Urinary bladder (tissue), 4 donors: Measurements from ENCODE around the gene TMEM97. TPM values are rescaled to one million over a fixed set of nuclear protein-coding genes. Genes with fewer than 3 reads are reported as not detected.
"Not testable (repeated sequence)": the region's sequence is repeated elsewhere in the genome, so short reads cannot be mapped to it uniquely, and the experiment has no call there.

Experiments
- DNase-seq: peaks from one replicate; pipeline ENCODE4 v3.0.0-alpha.2; 2015; ENCODE audit errors: extremely low spot score
- H3K27ac ChIP-seq: one replicate; pipeline ENCODE4 v1.5.1; 2013; ENCODE audit warnings: low read depth, mild to moderate bottlenecking, moderate library complexity
- H3K36me3 ChIP-seq: one replicate; pipeline ENCODE4 v1.6.1; 2013; ENCODE audit warnings: mild to moderate bottlenecking, moderate library complexity; ENCODE audit not compliant: insufficient read depth
- H3K4me1 ChIP-seq: one replicate; pipeline ENCODE4 v1.6.1; 2013; ENCODE audit warnings: mild to moderate bottlenecking, moderate library complexity; ENCODE audit not compliant: insufficient read depth
- H3K4me3 ChIP-seq: one replicate; pipeline ENCODE4 v1.5.1; 2013; ENCODE audit warnings: low read depth, low read length
- WGBS: extraction: QIAGEN DNeasy Blood & Tissue Kit; methylation state at CpG from one replicate; pipeline ENCODE4 v1.1.7; 2013; 5-methylcytosine and 5-hydroxymethylcytosine counted together
- polyA plus RNA-seq: library from polyadenylated mRNA; stranded (reverse); fragments of 200-250 nt; gene quantifications from one replicate; pipeline ENCODE4 v1.2.3, GENCODE V29; 2013
- total RNA-seq: library from RNA; depleted of rRNA; stranded (reverse); fragments of >200 nt; gene quantifications from one replicate; pipeline ENCODE4 v1.2.3, GENCODE V29; 2014
- donor health status: healthy with polysubstance abuse.
- donor health status: healthy.

The TMEM97 gene
- total RNA-seq (62.7 TPM), polyA plus RNA-seq (16.8 TPM)

DNA sequence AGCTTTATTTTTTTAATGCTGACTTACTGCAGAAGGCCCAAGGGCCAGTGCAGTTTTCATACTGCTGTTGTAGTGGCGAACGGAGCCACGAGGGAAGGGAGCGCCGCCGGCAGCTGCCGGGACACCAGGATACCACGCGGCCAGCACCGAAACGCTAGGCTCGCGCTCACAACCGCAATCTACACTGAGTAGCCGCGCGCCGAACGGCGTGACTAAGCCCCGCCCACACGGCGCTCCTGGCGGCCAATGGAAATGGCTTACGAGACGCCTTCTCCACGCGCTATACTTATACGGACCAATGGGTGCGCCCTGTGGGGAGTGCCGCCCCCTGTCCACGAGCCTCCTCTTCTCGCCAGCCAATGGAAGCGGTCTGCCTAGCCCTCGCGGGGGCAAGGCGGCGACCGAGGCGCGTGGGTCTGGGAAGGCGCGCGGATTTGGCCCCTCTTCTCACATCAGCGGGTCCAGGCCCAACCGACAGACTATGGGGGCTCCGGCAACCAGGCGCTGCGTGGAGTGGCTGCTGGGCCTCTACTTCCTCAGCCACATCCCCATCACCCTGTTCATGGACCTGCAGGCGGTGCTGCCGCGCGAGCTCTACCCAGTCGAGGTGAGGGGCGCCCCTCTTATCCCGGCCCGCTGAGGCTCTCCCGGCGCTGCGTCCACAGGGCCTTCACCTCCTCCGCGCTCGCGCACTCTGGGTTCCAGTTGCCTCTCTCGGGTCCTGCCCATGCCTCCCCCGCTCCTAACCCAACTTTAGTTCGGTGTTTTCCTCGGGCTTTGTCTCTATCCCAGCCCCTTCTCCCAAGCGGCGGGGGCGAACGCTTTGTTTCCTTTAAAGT, at the start of gene TMEM97:
TMEM97 (plus strand) TSS at position 442 of the 839 bp plus-strand sequence; CDS start at position 482, 40 bp downstream.
- DNase-seq, result peak; percentile 91
- H3K4me3 ChIP-seq, result peak within 1 kb of the TSS; percentile 38
- under 1% methylated on average over 72 of the region's 72 CpGs for WGBS

DNA sequence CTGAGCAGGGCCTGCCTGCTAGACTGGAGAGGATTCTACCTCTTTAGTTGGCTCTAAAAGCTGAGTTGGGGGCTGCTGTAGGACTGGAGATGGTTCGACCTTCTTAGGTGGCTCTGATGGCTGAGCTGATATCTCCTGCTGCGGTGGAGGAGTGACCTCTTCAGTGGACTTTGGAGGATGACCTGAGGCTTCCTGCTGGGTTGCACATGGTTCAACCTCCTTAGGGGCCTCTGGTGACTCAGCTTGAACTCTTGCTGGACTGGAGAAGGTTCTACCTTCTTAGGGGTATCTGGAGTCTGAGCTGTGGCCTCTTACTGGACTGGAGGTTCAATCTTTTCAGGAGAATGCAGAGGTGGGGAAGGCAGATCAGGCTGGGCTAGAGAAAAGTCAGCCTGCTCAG, 48.9 kb upstream of the TMEM97 start:
- Histone ChIP-seq H3K36me3 (no peaks in the 10 kb centered on the region), H3K4me3 (no peak overlapping the region), H3K27ac (no peak overlapping the region), H3K4me1 (no peaks in the 10 kb centered on the region)
- DNase-seq, result no peak
- 77% methylated on average over 2 of the region's 2 CpGs for WGBS

More for the DNA sequence above, at the start of gene TMEM97:
- no peaks in the 10 kb centered on the region for H3K4me1 ChIP-seq
- no peaks in the 10 kb centered on the region for H3K36me3 ChIP-seq
- H3K27ac ChIP-seq, result no peak within 1 kb of the TSS

DNA sequence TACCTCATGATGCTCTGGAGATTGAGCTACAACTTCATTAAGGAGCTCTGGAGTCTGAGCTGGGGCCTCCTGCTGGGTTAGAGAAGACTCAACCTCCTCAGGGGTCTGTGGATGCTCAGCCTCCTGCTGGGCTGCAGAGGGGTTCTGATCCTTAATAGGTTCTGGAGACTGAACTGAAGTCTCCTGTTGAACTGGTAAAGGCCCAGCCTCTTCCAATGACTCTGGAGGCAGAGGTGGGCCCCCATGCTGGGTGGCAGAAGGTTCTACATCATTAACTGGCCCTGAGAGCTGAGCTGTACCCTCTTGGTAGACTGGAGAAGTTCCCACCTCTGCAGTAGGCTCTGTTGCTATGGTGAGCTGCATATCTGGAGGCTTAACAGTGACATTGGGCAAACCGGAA, 48.1 kb upstream of the TMEM97 start:
- Histone ChIP-seq H3K4me1 (no peaks in the 10 kb centered on the region), H3K27ac (no peak overlapping the region), H3K4me3 (no peak overlapping the region), H3K36me3 (no peaks in the 10 kb centered on the region)
- no peak for DNase-seq
- WGBS, result 76% methylated on average over 1 of the region's 1 CpG

DNA sequence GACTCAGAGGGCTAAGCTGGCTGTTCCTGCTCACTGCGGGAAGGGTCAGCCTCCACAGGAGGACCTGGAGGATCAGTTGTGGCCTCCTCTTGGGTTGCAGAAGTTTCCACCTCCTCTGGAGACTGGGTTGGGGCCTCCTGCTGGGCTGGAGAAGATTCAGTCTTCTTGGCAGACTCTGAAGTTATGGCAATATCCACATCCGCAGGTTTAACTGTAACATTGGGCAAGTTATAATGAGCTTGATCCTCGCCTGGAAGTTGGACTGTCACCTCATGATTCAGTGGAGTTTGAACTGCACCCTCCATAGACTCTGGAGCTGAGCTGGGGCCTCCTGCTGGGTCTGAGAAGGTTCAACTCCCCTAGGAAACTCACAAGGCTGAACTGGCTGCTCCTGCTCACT, 47.6 kb upstream of the TMEM97 start:
- Histone ChIP-seq H3K27ac (no peak overlapping the region), H3K36me3 (no peaks in the 10 kb centered on the region), H3K4me3 (no peak overlapping the region), H3K4me1 (no peaks in the 10 kb centered on the region)
- WGBS, result 92% methylated on average over 3 of the region's 3 CpGs
- DNase-seq, result no peak

DNA sequence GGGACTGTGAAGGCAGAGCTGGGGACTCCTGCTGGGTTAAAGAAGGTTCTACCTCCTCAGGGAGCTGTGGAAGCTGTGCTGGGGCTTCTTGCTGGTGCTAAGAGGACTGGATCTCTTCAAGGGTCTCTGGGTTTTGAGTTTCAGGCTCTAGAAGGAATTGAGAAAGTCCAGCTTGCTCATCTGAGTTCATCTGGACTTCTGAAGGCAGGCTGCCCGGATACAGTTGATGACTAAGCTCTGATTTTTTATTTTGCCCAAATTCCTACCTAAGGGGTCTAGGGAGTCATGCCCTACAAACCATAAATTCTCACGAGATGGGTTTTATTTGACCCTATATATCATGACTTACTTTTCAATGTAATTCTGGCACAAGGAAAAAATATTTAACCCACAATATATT, 46.8 kb upstream of the TMEM97 start:
- Histone ChIP-seq H3K27ac (no peak overlapping the region), H3K4me1 (no peaks in the 10 kb centered on the region), H3K36me3 (no peaks in the 10 kb centered on the region), H3K4me3 (no peak overlapping the region)
- 61% methylated on average over 2 of the region's 2 CpGs for WGBS
- no peak for DNase-seq

DNA sequence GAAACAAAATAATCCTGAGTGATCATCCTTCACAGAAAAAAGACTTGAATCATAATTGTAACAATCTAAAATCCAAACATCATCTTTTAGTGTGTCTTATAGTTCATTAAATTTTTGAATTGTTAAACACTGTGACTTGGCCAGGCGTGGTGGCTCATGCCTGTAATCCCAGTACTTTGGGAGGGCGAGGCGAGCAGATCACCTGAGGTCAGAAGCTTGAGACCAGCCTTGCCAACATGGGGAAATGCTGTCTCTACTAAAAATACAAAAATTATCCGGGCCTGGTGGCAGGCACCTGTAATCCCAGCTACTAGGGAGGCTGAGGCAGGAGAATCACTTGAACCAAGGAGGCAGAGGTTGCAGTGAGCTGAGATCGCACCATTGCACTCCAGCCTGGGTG, 45.7 kb upstream of the TMEM97 start:
- WGBS, result 74% methylated on average over 5 of the region's 5 CpGs

DNA sequence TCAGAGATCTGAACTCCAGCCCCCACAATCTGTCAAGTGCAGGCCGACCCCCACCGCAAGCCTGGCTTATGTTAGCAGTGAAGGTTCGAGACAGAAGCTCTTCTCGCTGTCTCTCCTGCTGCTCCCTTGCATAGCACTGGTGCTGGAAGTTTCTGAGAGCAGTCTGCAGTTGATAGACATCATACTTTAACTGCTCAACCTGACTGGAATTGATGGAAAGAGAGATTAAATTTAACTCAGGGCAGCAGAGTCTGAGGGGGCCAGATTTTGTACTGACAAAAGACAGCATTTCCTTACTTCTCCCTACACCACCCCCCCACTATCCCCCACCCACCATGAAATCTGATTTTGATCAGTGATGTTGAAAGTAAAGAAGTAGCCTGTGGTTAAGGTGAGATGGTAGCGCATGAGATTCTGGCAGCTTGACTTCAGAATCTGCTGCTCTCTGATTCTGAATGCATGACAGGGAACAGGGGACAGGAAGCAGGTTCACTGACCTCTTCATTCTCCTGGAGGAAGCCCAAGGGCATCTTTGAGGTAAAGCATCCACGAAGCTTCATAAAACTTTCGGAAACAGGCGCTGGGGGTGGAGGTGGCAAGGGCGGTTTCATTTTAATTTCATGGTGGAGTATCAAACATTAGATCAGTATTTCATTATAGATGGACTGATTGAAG, 44.3 kb upstream of the TMEM97 start:
- H3K36me3 ChIP-seq, result no peaks in the 10 kb centered on the region
- H3K4me3 ChIP-seq, result no peak overlapping the region
- WGBS, result 57% methylated on average over 9 of the region's 9 CpGs
- DNase-seq, result no peak
- H3K27ac ChIP-seq, result no peak overlapping the region
- H3K4me1 ChIP-seq, result no peaks in the 10 kb centered on the region

More for the DNA sequence above, 45.7 kb upstream of the TMEM97 start:
- H3K4me1 ChIP-seq, H3K4me3 ChIP-seq, DNase-seq, H3K27ac ChIP-seq, H3K36me3 ChIP-seq: not testable (repeated sequence)

GRCh38 chr17:28276011-28276410, 43.0 kb upstream of the TMEM97 start:
- DNase-seq, result no peak
- no peak overlapping the region for H3K4me3 ChIP-seq
- no peaks in the 10 kb centered on the region for H3K4me1 ChIP-seq
- WGBS, result 93% methylated on average over 6 of the region's 6 CpGs
- H3K27ac ChIP-seq, result no peak overlapping the region
- H3K36me3 ChIP-seq, result no peaks in the 10 kb centered on the region

DNA sequence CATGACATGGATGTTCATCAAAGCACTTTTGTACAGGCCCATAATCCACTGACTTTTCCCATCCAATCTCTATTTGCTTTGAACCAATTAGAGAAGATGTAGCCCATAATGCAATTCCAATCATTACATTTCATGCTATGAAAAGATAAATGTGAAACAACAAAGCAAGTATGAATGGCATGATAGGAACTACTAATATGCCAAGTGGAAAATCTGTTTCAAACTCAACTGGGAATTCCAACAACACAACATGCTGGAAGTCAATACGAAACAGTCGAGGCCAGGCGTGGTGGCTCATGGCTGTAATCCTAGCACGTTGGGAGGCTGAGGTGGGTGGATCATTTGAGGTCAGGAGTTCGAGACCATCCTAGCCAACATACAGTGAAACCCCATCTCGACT, 39.6 kb upstream of the TMEM97 start:
- Histone ChIP-seq H3K4me3 (no peak overlapping the region), H3K36me3 (no peaks in the 10 kb centered on the region), H3K27ac (no peak overlapping the region), H3K4me1 (no peaks in the 10 kb centered on the region)
- DNase-seq, result no peak
- 73% methylated on average over 6 of the region's 6 CpGs for WGBS

GRCh38 chr17:28280826-28281225, 38.2 kb upstream of the TMEM97 start:
- 85% methylated on average over 3 of the region's 3 CpGs for WGBS
- no peak for DNase-seq
- H3K4me1 ChIP-seq, result no peaks in the 10 kb centered on the region
- H3K27ac ChIP-seq, result no peak overlapping the region
- H3K36me3 ChIP-seq, result no peaks in the 10 kb centered on the region
- no peak overlapping the region for H3K4me3 ChIP-seq

GRCh38 chr17:28282596-28282995, 36.4 kb upstream of the TMEM97 start:
- DNase-seq, result no peak
- Histone ChIP-seq H3K27ac (no peak overlapping the region), H3K4me3 (no peak overlapping the region), H3K4me1 (no peaks in the 10 kb centered on the region), H3K36me3 (no peaks in the 10 kb centered on the region)
- WGBS, result 59% methylated on average over 7 of the region's 7 CpGs

DNA sequence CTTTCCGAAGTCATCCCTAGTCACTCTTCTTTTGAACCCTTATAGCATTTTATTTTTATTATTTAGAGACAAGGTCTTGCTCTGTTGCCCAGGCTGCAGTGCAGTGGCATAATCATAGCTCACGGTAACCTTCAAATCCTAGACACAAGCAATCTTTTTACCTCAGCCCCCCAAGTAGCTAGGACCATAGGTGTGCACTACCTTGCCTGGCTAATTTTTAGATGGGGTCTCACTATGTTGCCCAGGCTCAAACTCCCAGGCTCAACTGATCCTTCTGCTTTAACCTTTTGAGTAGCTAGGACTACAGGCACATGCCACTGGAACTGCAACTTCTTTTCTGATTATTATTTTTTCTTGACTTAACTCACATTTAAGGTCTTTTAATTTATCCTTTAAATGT, 33.0 kb upstream of the TMEM97 start:
- no peak overlapping the region for H3K27ac ChIP-seq
- H3K4me1 ChIP-seq, result no peaks in the 10 kb centered on the region
- no peak for DNase-seq
- H3K4me3 ChIP-seq, result no peak overlapping the region
- 48% methylated on average over 2 of the region's 2 CpGs for WGBS
- no peaks in the 10 kb centered on the region for H3K36me3 ChIP-seq

DNA sequence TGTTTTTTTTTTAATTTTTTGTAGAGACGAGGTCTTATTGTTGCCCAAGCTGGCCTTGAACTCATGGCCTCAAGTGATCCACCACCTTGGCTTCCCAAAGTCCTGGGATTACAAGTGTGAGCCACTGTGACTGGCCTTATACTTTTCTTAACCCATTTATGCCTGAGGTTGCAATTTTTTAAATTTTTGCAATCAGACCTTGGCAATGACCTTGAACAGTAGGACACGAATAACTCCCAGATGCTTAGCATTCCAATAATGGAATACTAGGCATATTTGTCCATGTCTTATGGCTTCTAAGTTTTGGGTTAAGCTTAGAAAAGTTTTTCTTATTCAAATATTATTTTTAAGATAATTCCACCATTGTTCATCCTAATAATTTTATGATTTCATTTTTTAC, 28.3 kb upstream of the TMEM97 start:
- DNase-seq, result no peak
- Histone ChIP-seq H3K4me3 (no peak overlapping the region), H3K36me3 (no peaks in the 10 kb centered on the region), H3K4me1 (no peaks in the 10 kb centered on the region), H3K27ac (no peak overlapping the region)
- WGBS, result 70% methylated on average over 2 of the region's 2 CpGs

- Histone ChIP-seq H3K4me1 (no peaks in the 10 kb centered on the region), H3K27ac (no peak overlapping the region), H3K4me3 (no peak overlapping the region), H3K36me3 (no peaks in the 10 kb centered on the region)
- 54% methylated on average over 1 of the region's 1 CpG for WGBS
- DNase-seq, result no peak
Measured at GRCh38 chr17:28291780-28292330, 27.1 kb upstream of the TMEM97 start.
